RWPE1 (cell line): ENCODE measurements around the gene SPTLC2.

Experiments used
- CTCF ChIA-PET: fragments of 350-600 bp; sonication (Branson Sonifier 250); formaldehyde crosslinking; extraction: SDS; loops from one replicate; lab custom pipeline; 2021; lab: Yijun Ruan, JAX
- POLR2A ChIA-PET: fragments of 400-600 bp; formaldehyde crosslinking; extraction: SDS; loops from one replicate; lab custom pipeline; 2020; ENCODE audit warnings: antibody characterized with exemption; ENCODE audit not compliant: low non-redundant PET; lab: Yijun Ruan, JAX
- DNase-seq: peaks from one replicate; pipeline ENCODE4 v3.0.0; 2012; ENCODE audit warnings: low spot score
- H3K27ac ChIP-seq: fragments of 450-650 bp; 2 replicates; pipeline ENCODE4 v1.5.1; 2017
- TF ChIP-seq, protein P1 (sequence below): fragments of 450-650 bp; conservative IDR thresholded peaks from 2 replicates; pipeline ENCODE4 v1.5.1; 2017; ENCODE audit warnings: low read depth, mild to moderate bottlenecking

Gene SPTLC2

GRCh38 chr14:77573964-77574363 is 42.5 kb downstream of the SPTLC2 start:
- H3K27ac ChIP-seq = no peak overlapping the region
- ChIA-PET CTCF (no interaction called here), POLR2A (no interaction called here)
- TF ChIP-seq, protein P1, sequence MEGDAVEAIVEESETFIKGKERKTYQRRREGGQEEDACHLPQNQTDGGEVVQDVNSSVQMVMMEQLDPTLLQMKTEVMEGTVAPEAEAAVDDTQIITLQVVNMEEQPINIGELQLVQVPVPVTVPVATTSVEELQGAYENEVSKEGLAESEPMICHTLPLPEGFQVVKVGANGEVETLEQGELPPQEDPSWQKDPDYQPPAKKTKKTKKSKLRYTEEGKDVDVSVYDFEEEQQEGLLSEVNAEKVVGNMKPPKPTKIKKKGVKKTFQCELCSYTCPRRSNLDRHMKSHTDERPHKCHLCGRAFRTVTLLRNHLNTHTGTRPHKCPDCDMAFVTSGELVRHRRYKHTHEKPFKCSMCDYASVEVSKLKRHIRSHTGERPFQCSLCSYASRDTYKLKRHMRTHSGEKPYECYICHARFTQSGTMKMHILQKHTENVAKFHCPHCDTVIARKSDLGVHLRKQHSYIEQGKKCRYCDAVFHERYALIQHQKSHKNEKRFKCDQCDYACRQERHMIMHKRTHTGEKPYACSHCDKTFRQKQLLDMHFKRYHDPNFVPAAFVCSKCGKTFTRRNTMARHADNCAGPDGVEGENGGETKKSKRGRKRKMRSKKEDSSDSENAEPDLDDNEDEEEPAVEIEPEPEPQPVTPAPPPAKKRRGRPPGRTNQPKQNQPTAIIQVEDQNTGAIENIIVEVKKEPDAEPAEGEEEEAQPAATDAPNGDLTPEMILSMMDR = no peak
- no peak for DNase-seq

GRCh38 chr14:77570706-77571268 is 45.6 kb downstream of the SPTLC2 start:
- H3K27ac ChIP-seq = no peak overlapping the region
- POLR2A ChIA-PET = interaction anchor here (0.7 kb wide), 1 partner anchor 51 kb away, joined by 8 read pairs; no protein-coding TSS in a partner anchor
- CTCF ChIA-PET = no interaction called here
- TF ChIP-seq, protein P1 = no peak
- no peak for DNase-seq

DNA sequence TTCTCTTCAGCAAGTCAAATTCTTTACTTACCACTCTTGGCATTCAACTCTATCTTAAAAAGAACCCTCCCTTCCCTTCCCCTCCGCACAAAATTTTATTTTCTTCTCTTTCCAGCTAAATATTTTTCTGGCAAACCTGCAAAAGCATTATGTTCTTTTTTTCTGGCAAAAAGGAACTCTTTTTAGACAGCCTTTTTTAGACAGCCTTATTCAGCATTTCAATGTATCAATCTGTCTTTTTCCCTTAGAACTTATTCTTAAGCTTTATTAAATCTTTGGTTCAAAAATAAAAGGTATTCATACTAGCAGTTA is 50.5 kb downstream of the SPTLC2 start:
- TF ChIP-seq, protein P1 = no peak
- DNase-seq = no peak
- POLR2A ChIA-PET = no interaction called here
- CTCF ChIA-PET = interaction anchor here (0.6 kb wide), 1 partner anchor 107 kb away, joined by 3 read pairs; no protein-coding TSS in a partner anchor
- H3K27ac ChIP-seq = no peak overlapping the region

DNA sequence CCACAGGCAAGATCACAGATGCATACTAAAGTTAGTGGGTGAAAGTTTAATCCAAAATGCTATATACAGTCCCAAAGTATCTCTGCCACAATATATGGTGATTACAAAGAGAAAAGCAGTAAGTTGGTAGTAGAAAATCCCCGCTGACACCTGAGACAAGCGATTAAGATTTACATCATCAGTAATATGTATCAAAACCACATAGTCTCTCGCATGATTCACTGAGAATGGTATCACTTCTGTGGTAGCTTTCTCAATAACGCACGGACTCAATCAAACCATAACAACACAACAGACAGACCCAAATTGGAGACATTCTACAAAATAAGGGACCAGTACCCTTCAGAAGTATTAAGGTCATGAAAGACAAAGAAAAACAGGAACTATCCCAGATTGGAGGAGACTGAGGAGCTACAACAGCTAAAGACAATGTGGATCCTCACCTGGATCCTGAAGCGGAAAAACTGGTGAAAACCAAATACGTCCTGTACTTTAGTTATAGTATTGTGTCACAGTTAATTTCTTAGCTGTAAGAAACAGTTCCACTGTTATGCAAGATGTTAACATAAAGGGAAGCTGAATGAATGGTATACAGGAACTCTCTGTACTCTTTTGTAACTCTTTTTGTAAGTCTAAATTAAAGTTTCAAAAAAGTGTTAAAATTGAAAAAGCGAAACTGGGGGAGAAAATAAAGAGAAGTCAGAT is 51.0 kb downstream of the SPTLC2 start:
- TF ChIP-seq, protein P1 = no peak
- no peak overlapping the region for H3K27ac ChIP-seq
- DNase-seq = no peak
- CTCF ChIA-PET = interaction anchor here (0.6 kb wide), 1 partner anchor 107 kb away, joined by 3 read pairs; no protein-coding TSS in a partner anchor
- POLR2A ChIA-PET = no interaction called here

- CTCF ChIA-PET = interaction anchor here (0.6 kb wide), 1 partner anchor 353 kb away, joined by 3 read pairs; no protein-coding TSS in a partner anchor
- DNase-seq = no peak
- POLR2A ChIA-PET = no interaction called here
- no peak overlapping the region for H3K27ac ChIP-seq
- TF ChIP-seq, protein P1 = no peak
Observed at GRCh38 chr14:77562681-77563080, 53.8 kb downstream of the SPTLC2 start.

DNA sequence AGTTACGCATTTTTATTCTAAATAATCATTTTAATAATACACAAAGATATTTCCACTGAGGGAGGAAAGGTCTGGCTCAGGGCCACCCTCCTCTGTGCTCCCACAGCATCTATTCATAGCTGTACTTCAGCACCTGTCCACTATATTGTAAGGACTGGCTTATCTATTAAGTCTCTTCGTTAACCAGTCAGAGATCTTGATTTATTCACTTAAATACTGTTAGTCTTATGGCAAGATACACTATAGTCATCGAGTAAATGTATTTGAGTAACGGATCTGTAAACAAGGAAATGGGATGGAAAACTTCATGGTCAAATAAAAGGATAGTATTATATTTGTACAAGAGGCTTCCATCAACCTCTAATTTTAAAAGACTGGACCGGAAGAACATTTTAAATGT is 54.6 kb downstream of the SPTLC2 start:
- no peak for DNase-seq
- POLR2A ChIA-PET = no interaction called here
- no peak overlapping the region for H3K27ac ChIP-seq
- TF ChIP-seq, protein P1 = no peak
- CTCF ChIA-PET = no interaction called here
